Measurements from ENCODE around the gene FRA10AC1. TPM values are rescaled to one million over a fixed set of nuclear protein-coding genes. Genes with fewer than 3 reads are reported as not detected.
A peak's percentile ranks its signal among the peaks of the same experiment; 100 is the strongest.

Gene FRA10AC1
- total and polyA plus RNA-seq, 3 experiments from 2014 or later = 7.8 to 12.7 (median 9.8) TPM

GRCh38 chr10:93712593-93712992 lies 10.2 kb upstream of the FRA10AC1 start:
- no peaks in the 10 kb centered on the region for H3K9me3 Mint-ChIP-seq
- no peak overlapping the region for H3K27ac Mint-ChIP-seq
- no peak for DNase-seq
- H3K4me3 ChIP-seq (ENCODE audit: low read length) = no peak overlapping the region
- H3K4me1 Mint-ChIP-seq = no peaks in the 10 kb centered on the region
- ChIA-PET CTCF (no interaction called here), POLR2A (no interaction called here)
- no peaks in the 10 kb centered on the region for H3K4me1 ChIP-seq (ENCODE audit: insufficient read depth, low read length)
- H3K4me3 Mint-ChIP-seq = no peak overlapping the region
- no peaks in the 10 kb centered on the region for H3K36me3 ChIP-seq (ENCODE audit: insufficient read depth, low read length)
- peaks cover 0 to 2% (median 0%) of the 10 kb centered on the region in 3 donors for H3K36me3 Mint-ChIP-seq
- H3K27me3 Mint-ChIP-seq = peaks cover under 1 to 32% of the 10 kb centered on the region in 2 donors
- no peaks in the 10 kb centered on the region for H3K27me3 ChIP-seq (ENCODE audit: insufficient read depth, low read length, poor library complexity, severe bottlenecking)
- no peaks in the 10 kb centered on the region for H3K9me3 ChIP-seq (ENCODE audit: low read length)
- H3K27ac ChIP-seq (ENCODE audit: low read depth, low read length) = no peak overlapping the region

- Histone ChIP-seq H3K27ac (ENCODE audit: low read depth, low read length) (no peak overlapping the region), H3K4me3 (ENCODE audit: low read length) (no peak overlapping the region), H3K27me3 (ENCODE audit: insufficient read depth, low read length, poor library complexity, severe bottlenecking) (no peaks in the 10 kb centered on the region), H3K36me3 (ENCODE audit: insufficient read depth, low read length) (no peaks in the 10 kb centered on the region), H3K4me1 (ENCODE audit: insufficient read depth, low read length) (no peaks in the 10 kb centered on the region), H3K9me3 (ENCODE audit: low read length) (no peaks in the 10 kb centered on the region)
- DNase-seq = no peak
- Mint-ChIP-seq H3K27ac (no peak overlapping the region), H3K9me3 (no peaks in the 10 kb centered on the region), H3K27me3 (peaks cover 2 to 32% of the 10 kb centered on the region in 2 donors), H3K36me3 (peaks cover 0 to 2% (median 0%) of the 10 kb centered on the region in 3 donors), H3K4me3 (no peak overlapping the region), H3K4me1 (no peaks in the 10 kb centered on the region)
- CTCF ChIA-PET = no interaction called here
- POLR2A ChIA-PET = no interaction called here
Observed at GRCh38 chr10:93711891-93712290, 9.5 kb upstream of the FRA10AC1 start.

GRCh38 chr10:93710333-93710909 lies 8.0 kb upstream of the FRA10AC1 start:
- Mint-ChIP-seq H3K27ac (no peak overlapping the region), H3K36me3 (no peaks in the 10 kb centered on the region), H3K9me3 (no peaks in the 10 kb centered on the region), H3K27me3 (peaks cover 2 to 24% of the 10 kb centered on the region in 2 donors), H3K4me1 (no peaks in the 10 kb centered on the region), H3K4me3 (no peak overlapping the region)
- ChIA-PET CTCF (no interaction called here), POLR2A (no interaction called here)
- no peaks in the 10 kb centered on the region for H3K36me3 ChIP-seq (ENCODE audit: insufficient read depth, low read length)
- H3K4me1 ChIP-seq (ENCODE audit: insufficient read depth, low read length) = no peaks in the 10 kb centered on the region
- no peak for DNase-seq
- H3K4me3 ChIP-seq (ENCODE audit: low read length) = no peak overlapping the region
- no peak overlapping the region for H3K27ac ChIP-seq (ENCODE audit: low read depth, low read length)
- no peaks in the 10 kb centered on the region for H3K27me3 ChIP-seq (ENCODE audit: insufficient read depth, low read length, poor library complexity, severe bottlenecking)
- H3K9me3 ChIP-seq (ENCODE audit: low read length) = no peaks in the 10 kb centered on the region

GRCh38 chr10:93707623-93708022 lies 5.2 kb upstream of the FRA10AC1 start:
- no peak overlapping the region for H3K27ac Mint-ChIP-seq
- CTCF ChIA-PET = no interaction called here

GRCh38 chr10:93704451-93704850 lies 2.1 kb upstream of the FRA10AC1 start:
- Mint-ChIP-seq H3K36me3 (peaks cover 0 to 1% (median under 1%) of the 10 kb centered on the region in 3 donors), H3K27me3 (peaks cover 2 to 5% of the 10 kb centered on the region in 2 donors), H3K4me3 (peak overlapping the region in 1 of 7 donors; percentile 13), H3K4me1 (peaks cover 10 to 15% (median 11%) of the 10 kb centered on the region in 3 donors), H3K27ac (no peak overlapping the region), H3K9me3 (no peaks in the 10 kb centered on the region)
- ChIA-PET POLR2A (no interaction called here), CTCF (no interaction called here)
- Histone ChIP-seq H3K27me3 (ENCODE audit: insufficient read depth, low read length, poor library complexity, severe bottlenecking) (no peaks in the 10 kb centered on the region), H3K36me3 (ENCODE audit: insufficient read depth, low read length) (peaks cover under 1% of the 10 kb centered on the region), H3K9me3 (ENCODE audit: low read length) (no peaks in the 10 kb centered on the region), H3K27ac (ENCODE audit: low read depth, low read length) (no peak overlapping the region), H3K4me1 (ENCODE audit: insufficient read depth, low read length) (peaks cover 17% of the 10 kb centered on the region), H3K4me3 (ENCODE audit: low read length) (no peak overlapping the region)
- DNase-seq = no peak

More at GRCh38 chr10:93707623-93708022, 5.2 kb upstream of the FRA10AC1 start:
- H3K36me3 Mint-ChIP-seq = no peaks in the 10 kb centered on the region
- no peak overlapping the region for H3K4me3 ChIP-seq (ENCODE audit: low read length)
- peaks cover 4 to 8% (median 8%) of the 10 kb centered on the region in 3 donors for H3K4me1 Mint-ChIP-seq
- POLR2A ChIA-PET = no interaction called here
- no peak for DNase-seq
- no peak overlapping the region for H3K4me3 Mint-ChIP-seq
- peaks cover 2 to 13% of the 10 kb centered on the region in 2 donors for H3K27me3 Mint-ChIP-seq
- no peaks in the 10 kb centered on the region for H3K9me3 ChIP-seq (ENCODE audit: low read length)
- no peaks in the 10 kb centered on the region for H3K9me3 Mint-ChIP-seq
- H3K36me3 ChIP-seq (ENCODE audit: insufficient read depth, low read length) = no peaks in the 10 kb centered on the region
- no peak overlapping the region for H3K27ac ChIP-seq (ENCODE audit: low read depth, low read length)
- no peaks in the 10 kb centered on the region for H3K27me3 ChIP-seq (ENCODE audit: insufficient read depth, low read length, poor library complexity, severe bottlenecking)
- H3K4me1 ChIP-seq (ENCODE audit: insufficient read depth, low read length) = peaks cover 5% of the 10 kb centered on the region

GRCh38 chr10:93703841-93704240 lies 1.4 kb upstream of the FRA10AC1 start:
- Mint-ChIP-seq H3K4me3 (peak overlapping the region in 6 of 7 donors; percentile 65 to 83 (median 76)), H3K36me3 (peaks cover 0 to 6% (median 2%) of the 10 kb centered on the region in 3 donors), H3K9me3 (no peaks in the 10 kb centered on the region), H3K27ac (peak overlapping the region in 7 of 8 donors; percentile 23 to 91 (median 70)), H3K4me1 (peaks cover 14 to 21% (median 16%) of the 10 kb centered on the region in 3 donors), H3K27me3 (peaks cover 0 to 2% of the 10 kb centered on the region in 2 donors)
- no peak for DNase-seq
- ChIA-PET POLR2A (no interaction called here), CTCF (no interaction called here)
- Histone ChIP-seq H3K9me3 (ENCODE audit: low read length) (no peaks in the 10 kb centered on the region), H3K36me3 (ENCODE audit: insufficient read depth, low read length) (peaks cover 6% of the 10 kb centered on the region), H3K27me3 (ENCODE audit: insufficient read depth, low read length, poor library complexity, severe bottlenecking) (no peaks in the 10 kb centered on the region), H3K4me1 (ENCODE audit: insufficient read depth, low read length) (peaks cover 17% of the 10 kb centered on the region), H3K27ac (ENCODE audit: low read depth, low read length) (no peak overlapping the region), H3K4me3 (ENCODE audit: low read length) (no peak overlapping the region)

- Mint-ChIP-seq H3K27me3 (peaks cover 0 to 2% of the 10 kb centered on the region in 2 donors), H3K36me3 (peaks cover 0 to 11% (median 2%) of the 10 kb centered on the region in 3 donors), H3K27ac (no peak overlapping the region), H3K4me3 (no peak overlapping the region), H3K4me1 (peaks cover 15 to 28% (median 19%) of the 10 kb centered on the region in 3 donors), H3K9me3 (no peaks in the 10 kb centered on the region)
- CTCF ChIA-PET = no interaction called here
- H3K27ac ChIP-seq (ENCODE audit: low read depth, low read length) = peak overlapping the region; percentile 82
- peaks cover 10% of the 10 kb centered on the region for H3K36me3 ChIP-seq (ENCODE audit: insufficient read depth, low read length)
- no peaks in the 10 kb centered on the region for H3K9me3 ChIP-seq (ENCODE audit: low read length)
- H3K27me3 ChIP-seq (ENCODE audit: insufficient read depth, low read length, poor library complexity, severe bottlenecking) = no peaks in the 10 kb centered on the region
- peak in 1 of 5 donors; percentile 13 for DNase-seq
- H3K4me1 ChIP-seq (ENCODE audit: insufficient read depth, low read length) = peaks cover 17% of the 10 kb centered on the region
- H3K4me3 ChIP-seq (ENCODE audit: low read length) = peak overlapping the region; percentile 96
- POLR2A ChIA-PET = no interaction called here
Observed at GRCh38 chr10:93703066-93703465, 674 bp upstream of the FRA10AC1 start.

GRCh38 chr10:93701866-93702209 lies 554 bp downstream of the FRA10AC1 start:
- Histone ChIP-seq H3K9me3 (ENCODE audit: low read length) (no peaks in the 10 kb centered on the region), H3K4me3 (ENCODE audit: low read length) (peak overlapping the region; percentile 96), H3K27ac (ENCODE audit: low read depth, low read length) (peak overlapping the region; percentile 82), H3K27me3 (ENCODE audit: insufficient read depth, low read length, poor library complexity, severe bottlenecking) (no peaks in the 10 kb centered on the region), H3K36me3 (ENCODE audit: insufficient read depth, low read length) (peaks cover 10% of the 10 kb centered on the region), H3K4me1 (ENCODE audit: insufficient read depth, low read length) (peaks cover 17% of the 10 kb centered on the region)
- Mint-ChIP-seq H3K4me3 (no peak overlapping the region), H3K4me1 (peaks cover 20 to 36% (median 25%) of the 10 kb centered on the region in 3 donors), H3K27me3 (no peaks in the 10 kb centered on the region), H3K9me3 (no peaks in the 10 kb centered on the region), H3K36me3 (peaks cover 0 to 18% (median 7%) of the 10 kb centered on the region in 3 donors), H3K27ac (no peak overlapping the region)
- DNase-seq = peak in 1 of 5 donors; percentile 1
- CTCF ChIA-PET = interaction anchor here (1.0 kb wide), 1 partner anchor 8 kb away, joined by 3 read pairs; no protein-coding TSS in a partner anchor
- POLR2A ChIA-PET = interaction anchor here (0.6 kb wide), 2 partner anchors 19 to 56 kb away, joined by 5 to 8 read pairs; no protein-coding TSS in a partner anchor

Data from CD8-positive, alpha-beta memory T cell (primary cell).